HG03196 (cell line): ENCODE results near the gene SMARCA4.

Source experiments
- ATAC-seq: cut with Tn5 transposase; IDR thresholded peaks from one replicate; pipeline ENCODE4 v1.9.1; 2021; ENCODE audit not compliant: unreplicated experiment

The SMARCA4 gene

DNA sequence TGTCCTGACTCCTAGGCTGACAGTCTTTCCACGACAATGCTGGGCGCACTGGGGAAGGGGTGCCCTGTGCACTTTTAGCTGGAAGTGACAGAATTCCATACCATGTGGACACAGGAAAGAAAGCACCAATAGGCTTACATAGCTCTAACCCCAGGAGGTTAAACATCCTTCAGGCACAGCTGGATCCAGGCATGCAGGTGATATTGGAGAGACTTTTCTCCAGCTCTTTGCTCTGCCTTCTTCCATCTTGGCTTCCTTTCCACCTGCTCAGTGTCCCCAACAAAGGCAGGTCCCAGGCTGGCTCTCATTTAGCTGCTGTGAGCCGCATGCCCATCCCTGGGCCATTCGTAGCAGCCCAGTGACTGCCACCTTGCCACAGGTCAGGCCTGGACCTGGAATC, 67.3 kb downstream of the SMARCA4 start:
- ATAC-seq: no peak

DNA sequence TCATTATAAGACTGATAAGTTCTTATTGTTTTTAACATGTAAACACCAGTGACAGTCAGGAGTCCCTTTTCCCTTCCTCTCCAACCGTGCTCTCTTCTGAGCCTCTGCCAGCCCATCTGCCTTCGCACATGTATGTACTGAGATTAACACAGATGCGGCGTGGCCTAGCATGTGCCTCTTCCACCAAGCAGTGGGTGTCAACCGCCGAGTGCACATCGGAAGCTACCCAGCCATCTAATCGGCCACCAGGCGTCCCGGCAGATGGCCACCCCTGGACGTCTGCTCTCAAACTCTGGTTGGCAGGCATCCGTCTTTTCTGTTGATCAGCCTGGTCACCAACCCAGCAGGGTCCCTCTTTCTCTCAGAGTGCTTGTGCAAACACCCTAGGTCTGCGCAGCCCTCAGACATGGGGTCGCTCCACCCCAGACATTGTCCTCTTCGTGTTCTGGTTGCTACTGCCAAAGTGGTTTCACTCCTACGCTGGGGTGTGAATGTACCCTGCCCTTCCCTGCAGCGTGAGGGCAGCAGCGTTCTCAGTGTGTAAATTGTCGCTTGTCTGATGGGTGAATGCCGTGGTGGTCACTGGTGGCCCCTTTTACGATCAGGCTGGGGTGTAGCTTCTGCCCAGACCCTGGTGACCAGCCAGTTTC, 70.7 kb downstream of the SMARCA4 start:
- no peak for ATAC-seq

DNA sequence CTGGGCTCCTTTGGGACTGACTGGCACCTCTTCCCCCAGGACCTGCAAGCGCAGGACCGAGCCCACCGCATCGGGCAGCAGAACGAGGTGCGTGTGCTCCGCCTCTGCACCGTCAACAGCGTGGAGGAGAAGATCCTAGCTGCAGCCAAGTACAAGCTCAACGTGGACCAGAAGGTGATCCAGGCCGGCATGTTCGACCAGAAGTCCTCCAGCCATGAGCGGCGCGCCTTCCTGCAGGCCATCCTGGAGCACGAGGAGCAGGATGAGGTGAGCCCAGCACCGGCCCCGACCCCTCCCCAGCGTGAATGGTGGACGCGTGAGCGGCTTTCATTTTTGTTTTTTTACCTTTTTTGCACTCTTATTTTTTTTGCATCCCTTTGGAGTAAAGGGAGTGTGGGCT, 72.4 kb downstream of the SMARCA4 start:
- ATAC-seq: no peak

DNA sequence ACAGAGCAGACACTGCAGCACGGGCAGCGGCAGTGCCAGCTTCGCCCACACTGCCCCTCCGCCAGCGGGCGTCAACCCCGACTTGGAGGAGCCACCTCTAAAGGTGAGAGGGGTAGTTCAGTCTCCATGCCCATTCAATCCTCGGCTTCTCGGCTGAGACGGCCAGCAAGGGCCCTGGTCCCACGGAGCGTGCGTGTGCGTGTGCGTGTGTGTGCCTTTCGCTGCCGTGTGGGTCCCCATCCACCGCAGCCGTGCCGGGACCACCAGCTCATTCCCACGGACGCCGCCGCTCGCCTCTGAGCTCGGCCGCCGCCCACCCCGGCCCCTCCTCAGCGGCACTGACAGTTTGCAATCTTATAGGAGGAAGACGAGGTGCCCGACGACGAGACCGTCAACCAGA, 72.9 kb downstream of the SMARCA4 start:
- no peak for ATAC-seq

DNA sequence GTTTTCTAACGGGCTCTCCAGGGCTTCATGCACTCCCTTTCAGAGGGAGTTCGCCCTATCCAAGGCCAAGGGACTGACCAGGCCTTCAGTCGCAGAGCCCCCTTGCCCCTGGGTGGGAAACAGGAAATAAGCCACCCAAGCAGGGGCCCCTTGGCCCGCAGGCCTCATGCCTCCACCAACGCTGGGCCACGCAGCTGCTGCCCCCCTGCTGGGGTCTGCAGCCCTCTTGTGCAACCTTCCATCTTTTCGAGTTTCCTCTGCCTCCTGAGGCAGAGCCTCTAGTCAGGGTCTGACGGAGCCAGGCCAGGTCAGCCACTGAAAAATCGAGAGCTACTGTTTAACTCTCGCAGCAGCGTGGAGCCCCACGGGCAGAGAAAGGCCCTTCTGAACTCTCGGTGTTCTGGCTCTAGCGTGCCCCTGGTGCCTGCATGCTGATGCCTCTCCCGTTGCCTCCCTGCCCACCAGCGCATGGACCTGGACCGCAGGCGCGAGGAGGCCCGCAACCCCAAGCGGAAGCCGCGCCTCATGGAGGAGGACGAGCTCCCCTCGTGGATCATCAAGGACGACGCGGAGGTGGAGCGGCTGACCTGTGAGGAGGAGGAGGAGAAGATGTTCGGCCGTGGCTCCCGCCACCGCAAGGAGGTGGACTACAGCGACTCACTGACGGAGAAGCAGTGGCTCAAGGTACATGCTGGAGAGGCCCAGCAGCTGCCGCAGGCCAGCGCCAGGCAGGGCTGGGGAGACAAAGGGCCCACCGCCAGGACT, 73.8 kb downstream of the SMARCA4 start:
- ATAC-seq: no peak

DNA sequence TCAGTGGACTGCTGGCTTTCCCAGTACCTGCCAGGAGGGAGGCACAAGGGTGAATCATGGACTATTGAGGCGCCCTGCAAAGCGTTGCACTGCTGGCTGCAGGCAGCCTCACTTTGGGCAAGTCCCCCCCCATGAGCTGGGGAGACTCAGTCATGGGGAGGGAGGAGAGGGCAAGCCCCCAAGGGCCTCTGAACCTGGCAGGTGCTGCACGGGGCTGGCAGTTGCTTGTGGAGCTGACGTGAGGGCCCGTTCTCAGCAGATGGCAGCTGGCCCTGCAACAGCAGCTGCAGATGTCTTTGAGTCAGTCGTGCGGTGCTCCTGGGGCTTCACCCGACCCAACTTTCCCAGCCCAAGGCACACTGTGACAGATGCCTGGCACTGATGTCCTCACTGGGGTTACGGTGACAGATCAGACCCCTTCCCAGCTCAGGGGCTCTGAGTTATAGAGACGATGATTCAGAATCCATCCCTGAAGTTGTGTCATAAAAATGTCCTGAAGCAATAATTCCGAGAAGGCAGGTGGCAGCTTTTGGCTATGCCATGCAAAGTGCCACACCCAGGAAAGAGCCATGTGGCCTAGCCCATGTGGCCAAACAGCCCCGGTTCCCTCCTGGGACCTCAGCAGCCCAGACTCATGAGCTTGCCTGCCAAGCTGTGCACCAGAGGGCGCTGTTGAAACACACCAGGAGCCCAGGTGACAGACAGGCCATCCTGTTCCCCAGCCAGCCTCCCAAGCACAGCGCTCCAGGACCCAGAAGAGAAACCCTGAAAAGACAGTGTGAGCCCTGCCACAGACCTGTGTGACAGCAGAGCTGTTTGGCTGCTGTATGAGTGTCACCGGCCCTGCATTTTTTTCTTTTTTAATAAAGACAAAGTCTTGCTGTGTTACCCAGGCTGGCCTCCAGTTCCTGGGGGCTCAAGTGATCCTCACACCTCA, 74.9 kb downstream of the SMARCA4 start:
- peak; percentile 62 for ATAC-seq

DNA sequence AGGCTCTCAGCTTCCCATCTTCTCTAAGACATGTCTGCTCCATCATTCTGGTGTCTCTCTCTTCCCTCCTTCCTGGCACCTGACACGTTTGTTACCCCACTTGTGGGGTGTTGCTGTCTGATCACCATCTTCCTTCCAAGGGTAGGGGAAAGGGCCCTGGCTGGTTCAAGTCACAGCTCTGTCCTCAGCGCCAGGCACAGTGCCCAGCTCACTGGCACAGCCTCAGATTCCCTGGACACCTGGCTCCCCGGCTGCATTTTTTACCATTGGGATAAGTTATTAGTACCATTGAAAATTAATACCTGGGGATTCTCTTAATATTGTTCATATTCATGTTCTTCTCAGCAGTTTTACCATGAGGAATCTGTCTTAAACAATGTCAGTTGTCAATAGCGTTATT, 77.7 kb downstream of the SMARCA4 start:
- no peak for ATAC-seq

DNA sequence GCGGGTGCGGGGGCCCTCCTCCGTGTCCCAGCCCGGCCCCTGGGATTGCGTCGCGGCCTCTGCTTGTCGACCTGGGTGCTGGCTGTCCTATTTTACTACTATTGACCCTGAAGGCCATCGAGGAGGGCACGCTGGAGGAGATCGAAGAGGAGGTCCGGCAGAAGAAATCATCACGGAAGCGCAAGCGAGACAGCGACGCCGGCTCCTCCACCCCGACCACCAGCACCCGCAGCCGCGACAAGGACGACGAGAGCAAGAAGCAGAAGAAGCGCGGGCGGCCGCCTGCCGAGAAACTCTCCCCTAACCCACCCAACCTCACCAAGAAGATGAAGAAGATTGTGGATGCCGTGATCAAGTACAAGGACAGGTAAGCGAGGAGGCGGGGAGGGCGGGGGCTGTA, 80.4 kb downstream of the SMARCA4 start:
- no peak for ATAC-seq

DNA sequence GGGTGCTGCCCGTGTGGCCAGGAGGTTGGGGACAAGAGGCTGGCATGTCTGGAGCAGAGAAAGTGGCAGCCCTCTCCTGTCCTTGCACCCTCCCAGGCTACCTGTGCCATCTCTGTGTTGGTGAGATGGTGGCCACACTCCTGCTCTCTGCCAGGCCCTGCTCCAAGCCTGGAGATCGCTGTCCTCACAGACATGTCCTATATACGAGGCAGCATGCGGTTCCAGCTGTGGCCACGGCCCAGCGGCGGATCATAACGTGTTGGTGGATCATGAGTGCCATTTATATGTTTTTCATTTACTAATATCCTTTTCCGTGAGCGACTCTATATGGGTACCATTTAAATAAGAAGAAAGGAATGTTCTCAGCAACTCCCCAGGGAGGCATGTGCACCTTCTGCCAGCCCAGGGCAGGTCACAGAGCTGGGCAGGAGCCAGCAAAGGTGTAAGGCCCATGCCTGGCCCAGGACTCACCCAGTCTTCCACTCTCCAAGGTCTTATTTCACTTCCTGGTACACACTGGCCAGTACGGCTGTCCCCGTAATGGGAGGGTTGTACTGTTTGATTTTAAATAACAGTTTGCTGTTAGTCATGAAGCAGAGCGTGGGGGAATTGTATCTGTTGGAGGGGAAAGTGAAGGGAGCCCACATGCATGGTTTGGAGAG, 81.3 kb downstream of the SMARCA4 start:
- no peak for ATAC-seq

DNA sequence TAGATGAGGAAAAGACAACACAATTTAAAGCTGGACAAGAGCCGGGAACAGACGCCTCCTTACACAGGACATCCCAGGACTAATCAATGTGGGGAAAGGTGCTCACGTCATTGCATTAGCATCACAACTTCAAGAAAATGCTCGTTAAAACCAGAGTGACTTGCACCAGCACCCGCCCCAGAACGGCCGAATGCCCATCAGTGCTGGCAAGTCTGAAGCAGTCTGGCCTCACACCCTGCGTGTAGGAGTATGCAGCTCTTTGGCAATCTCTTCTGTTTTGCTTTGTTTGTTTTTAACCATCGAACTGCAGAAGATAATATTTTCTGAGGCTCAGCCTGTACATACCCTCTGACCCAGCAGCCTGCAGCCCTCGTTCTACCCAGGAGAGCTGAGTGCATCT, 83.6 kb downstream of the SMARCA4 start:
- no peak for ATAC-seq

DNA sequence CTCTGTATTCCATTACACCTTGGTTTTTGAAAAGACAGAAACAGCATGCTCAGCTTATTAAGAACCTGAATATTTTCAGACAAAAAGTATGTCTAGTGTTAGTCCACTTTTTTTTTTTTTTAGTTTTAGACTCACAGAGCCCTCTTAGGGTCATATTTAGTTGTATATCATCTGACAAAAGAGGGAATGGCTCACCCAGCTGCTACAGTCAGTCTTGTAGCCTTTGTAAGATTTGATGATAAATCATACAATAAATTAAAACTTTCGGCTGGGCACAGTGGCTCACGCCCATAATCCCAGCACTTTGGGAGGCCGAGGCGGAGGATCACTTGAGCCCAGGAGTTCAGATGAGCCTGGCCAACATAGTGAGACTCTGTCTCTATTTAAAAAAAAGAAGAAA, 84.7 kb downstream of the SMARCA4 start:
- ATAC-seq: no peak

DNA sequence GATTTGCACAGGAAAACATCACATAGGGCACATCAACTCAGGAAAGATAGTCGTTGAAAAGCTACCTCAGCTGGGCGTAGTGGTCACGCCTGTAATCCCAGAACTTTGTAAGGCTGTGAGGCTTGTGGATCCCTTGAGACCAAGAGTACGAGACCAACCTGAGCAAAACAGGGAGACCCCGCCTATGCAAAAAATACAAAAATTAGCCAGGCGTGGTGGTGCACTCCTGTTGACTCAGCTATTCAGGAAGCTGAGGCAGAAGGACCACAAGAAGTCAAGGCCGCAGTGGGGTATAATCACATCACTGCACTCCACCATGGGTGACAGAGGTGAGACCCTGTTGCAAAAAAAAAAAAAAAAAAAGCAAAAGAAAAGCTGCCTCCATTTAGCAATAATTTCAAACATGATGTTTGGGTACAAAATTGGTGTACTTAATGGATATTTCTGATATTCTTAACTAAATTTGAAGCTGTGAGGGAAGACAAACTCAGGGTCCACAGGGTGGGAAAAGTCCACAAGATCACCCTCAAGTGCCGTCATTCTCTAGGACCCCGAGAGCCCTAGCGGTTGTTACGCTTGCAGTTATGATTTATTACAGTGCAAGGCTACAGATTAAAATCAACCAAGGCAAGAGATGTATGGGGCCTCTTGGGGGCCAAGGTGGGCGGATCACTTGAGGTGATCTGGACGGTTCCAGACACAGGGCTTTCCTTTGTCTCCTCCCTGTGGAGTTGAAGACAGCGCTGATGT, 86.0 kb downstream of the SMARCA4 start:
- ATAC-seq: no peak

DNA sequence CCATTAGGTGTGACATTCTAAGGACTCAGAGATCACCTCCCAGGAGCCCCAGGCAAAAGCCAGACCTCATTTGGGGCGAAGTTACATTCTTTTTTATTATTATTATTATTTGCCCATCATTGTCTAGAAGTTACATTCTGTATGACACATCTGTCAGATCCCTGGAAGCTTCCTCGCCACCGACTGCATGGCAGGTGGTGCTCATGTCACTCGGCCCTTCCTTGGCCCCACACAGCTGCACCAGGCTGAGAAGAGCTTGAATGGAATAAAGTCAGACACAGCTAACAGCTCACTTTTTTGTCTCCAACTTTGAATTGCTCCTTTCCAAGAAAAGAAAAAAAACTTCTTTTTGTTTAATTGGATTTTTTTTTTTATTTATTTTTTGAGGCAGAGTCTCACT, 87.0 kb downstream of the SMARCA4 start:
- ATAC-seq: no peak

DNA sequence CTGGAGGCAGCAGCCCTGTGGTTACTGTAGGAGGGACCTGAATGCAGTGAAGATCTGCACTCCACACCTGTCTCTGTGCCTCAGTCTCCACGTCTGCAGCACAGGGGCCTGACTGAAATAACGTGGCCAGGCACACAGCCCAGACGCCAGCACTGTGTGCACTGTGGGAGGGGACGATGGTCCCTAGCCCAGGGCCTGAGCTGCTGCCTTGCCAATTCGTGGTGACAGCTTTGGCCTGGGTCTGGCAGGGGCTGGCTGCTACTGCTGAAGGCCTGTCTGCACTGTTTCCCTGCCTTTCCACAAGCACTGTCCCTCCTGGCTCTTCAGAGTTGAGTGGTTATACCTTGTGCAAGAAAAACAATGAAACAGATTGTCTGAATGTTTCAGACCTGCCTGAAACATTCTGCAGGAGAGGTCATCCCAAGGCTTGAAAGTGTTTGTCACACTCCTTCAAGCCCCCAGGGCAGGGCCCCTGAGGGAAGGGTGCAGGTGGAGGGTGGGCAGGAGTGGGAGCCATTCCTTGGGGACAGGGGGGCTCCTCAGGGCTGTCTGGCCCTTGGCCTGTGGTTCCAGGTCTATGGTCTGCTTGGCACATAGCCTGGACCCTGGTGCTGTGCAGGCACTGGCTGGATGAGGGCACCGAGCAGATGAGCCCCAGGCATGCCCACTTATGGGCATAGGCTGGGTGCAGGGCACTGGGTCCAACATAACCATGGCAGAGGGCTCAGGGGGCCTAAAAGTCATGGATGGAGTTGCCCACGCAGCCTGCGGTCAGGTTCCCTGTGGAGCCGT, 89.7 kb downstream of the SMARCA4 start:
- no peak for ATAC-seq

DNA sequence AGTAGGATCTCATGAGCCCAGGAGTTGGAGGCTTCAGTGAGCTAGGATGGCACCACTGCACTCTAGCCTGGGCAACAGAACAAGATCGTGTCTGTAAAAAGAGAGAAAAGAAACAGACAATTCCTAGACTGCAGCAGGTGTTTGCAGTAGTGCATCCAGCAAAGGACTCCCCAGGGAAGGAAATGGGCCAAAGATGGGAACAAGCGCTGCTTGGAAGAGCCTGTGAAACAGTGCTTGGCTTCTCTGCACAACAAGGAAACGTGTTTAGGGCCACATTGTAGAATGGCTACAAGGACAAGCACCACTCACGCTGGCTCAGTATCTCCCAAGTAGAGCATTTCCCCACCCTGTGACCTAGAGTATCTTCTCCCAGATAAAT, 93.0 kb downstream of the SMARCA4 start:
- ATAC-seq: no peak

DNA sequence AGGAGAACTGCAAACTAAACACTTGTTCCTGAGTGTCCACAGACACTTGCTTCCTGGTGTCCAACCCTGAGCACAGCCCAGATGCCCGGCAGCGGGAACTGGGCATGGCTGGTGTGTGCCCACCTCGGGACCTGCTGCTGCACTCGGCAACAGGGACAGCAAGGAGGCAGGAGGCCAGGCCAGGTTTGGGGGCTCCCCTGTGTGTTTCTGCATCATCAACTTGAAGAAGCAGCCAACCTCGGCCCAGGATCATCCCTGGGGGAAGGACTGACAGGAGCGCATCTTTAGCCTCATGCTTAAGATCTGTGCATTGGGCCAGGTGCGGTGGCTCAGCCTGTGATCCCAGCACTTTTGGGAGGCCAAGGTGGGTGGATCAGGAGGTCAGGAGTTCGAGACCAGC, 93.4 kb downstream of the SMARCA4 start:
- ATAC-seq: no peak

DNA sequence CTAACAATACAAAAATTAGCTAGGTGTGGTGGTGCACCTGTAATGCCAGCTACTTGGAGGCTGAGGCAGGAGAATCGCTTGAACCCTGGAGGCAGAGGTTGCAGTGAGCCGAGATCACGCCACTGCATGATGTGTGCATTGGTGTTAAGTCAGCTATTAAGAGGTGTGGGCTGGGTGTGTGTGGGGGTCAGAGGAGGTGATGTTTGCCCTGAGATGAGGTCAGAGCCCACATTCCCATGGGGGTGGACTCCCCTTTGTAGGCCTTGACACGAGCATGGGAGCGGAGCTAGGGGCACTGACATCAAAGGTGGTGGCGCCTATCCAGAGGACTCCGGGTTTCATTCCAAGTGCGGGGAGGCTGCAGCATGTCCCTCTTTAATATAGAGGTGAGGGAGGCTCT, 93.8 kb downstream of the SMARCA4 start:
- no peak for ATAC-seq

DNA sequence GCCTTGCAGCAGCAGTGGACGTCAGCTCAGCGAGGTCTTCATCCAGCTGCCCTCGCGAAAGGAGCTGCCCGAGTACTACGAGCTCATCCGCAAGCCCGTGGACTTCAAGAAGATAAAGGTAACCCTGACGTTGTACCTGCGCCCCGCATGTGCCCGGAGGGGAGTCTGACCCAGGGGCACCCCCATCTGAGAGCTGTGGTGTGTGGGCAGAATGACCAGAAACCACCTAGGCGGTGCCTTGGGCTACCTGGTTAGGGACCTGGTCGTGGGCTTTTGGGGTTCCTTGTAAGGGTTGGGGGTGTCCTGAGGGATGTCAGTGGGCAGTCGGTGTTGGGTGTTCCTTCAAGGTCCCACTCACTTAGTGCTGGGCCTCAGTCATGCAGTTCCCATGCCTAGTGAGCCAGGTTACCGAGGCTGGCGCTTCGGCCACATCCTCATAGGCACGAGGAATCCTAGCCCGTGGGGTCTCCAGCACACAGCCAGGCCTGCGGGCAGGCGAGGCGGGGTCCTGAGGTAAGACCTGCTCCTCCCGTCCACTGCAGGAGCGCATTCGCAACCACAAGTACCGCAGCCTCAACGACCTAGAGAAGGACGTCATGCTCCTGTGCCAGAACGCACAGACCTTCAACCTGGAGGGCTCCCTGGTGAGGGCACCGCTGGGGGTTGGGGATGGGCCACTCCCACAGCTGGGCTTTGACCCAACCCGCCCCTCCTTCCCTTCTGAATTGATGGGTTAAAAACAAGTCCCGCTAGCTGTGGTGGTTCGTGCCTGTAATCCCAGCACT, 97.6 kb downstream of the SMARCA4 start:
- ATAC-seq: no peak
